Tibial nerve (tissue), 4 donors: ENCODE data around the gene ROBO2. TPM values are rescaled to one million over a fixed set of nuclear protein-coding genes. Genes with fewer than 3 reads are reported as not detected.

ENCODE experiments used
- DNase-seq, 2 donors: peaks; one replicate each; pipeline ENCODE4 v3.0.0-alpha.2; 2019; ENCODE audit warnings: low spot score in 2 of 2
- H3K27ac ChIP-seq, 4 donors: fragments of 200-600 bp; sonication (generic) in 3 of 4; one replicate each; pipeline ENCODE4 v1.5.1; 2017 to 2019; ENCODE audit warnings: mild to moderate bottlenecking in 1 of 4
- H3K27me3 ChIP-seq, 2 donors: fragments of 200-600 bp; sonication (generic) in 1 of 2; one replicate each; pipeline versions ENCODE4 v1.5.1 to v1.6.0; 2017 to 2019
- H3K36me3 ChIP-seq, 3 donors: fragments of 200-600 bp; sonication (generic); one replicate each; pipeline ENCODE4 v1.5.1; 2018 to 2019
- H3K4me1 ChIP-seq, 4 donors: fragments of 200-600 bp; sonication (generic) in 3 of 4; one replicate each; pipeline ENCODE4 v1.5.1; 2017 to 2019
- H3K4me3 ChIP-seq, 4 donors: fragments of 200-600 bp; sonication (generic) in 3 of 4; one replicate each; pipeline ENCODE4 v1.5.1; 2017 to 2019; ENCODE audit warnings: mild to moderate bottlenecking in 1 of 4, moderate library complexity in 1 of 4
- H3K9me3 ChIP-seq, 4 donors: fragments of 200-600 bp; sonication (generic) in 3 of 4; one replicate each; pipeline ENCODE4 v1.5.1; 2017 to 2019
- CTCF ChIP-seq, 5 experiments: fragments of 200-600 bp in 3 of 5; fragments of 450-650 bp in 2 of 5; sonication (generic) in 3 of 5; IDR thresholded peaks; one replicate each; pipeline ENCODE4 v1.5.1; 2016 to 2019; ENCODE audit warnings: antibody characterized with exemption in 5 of 5, mild to moderate bottlenecking in 3 of 5, moderate library complexity in 2 of 5
- EP300 ChIP-seq, 2 donors: sonication (generic); formaldehyde crosslinking; IDR thresholded peaks; one replicate each; pipeline ENCODE4 v1.6.1; 2017; ENCODE audit warnings: antibody characterized with exemption in 2 of 2, mild to moderate bottlenecking in 1 of 2
- POLR2A ChIP-seq, 2 donors: fragments of 450-650 bp; IDR thresholded peaks; one replicate each; pipeline ENCODE4 v1.6.1; 2017; ENCODE audit warnings: antibody characterized with exemption in 2 of 2, mild to moderate bottlenecking in 2 of 2, moderate library complexity in 2 of 2
- WGBS, 2 donors: methylation state at CpG; one replicate each; pipeline ENCODE4 v1.1.5; 2018; 5-methylcytosine and 5-hydroxymethylcytosine counted together
- small RNA-seq: library from RNA; depleted of rRNA; stranded (forward); fragments of <200 nt; gene quantifications from one replicate; pipeline ENCODE3, GENCODE V24; 2016
- total RNA-seq, 4 donors: library from RNA; depleted of rRNA; stranded (reverse); fragments of >200 nt; gene quantifications; one replicate each; pipeline ENCODE4 v1.1.0, GENCODE V29; 2016

ROBO2 gene
- total RNA-seq, 4 donors from 2014 or later: 0.30 to 4.4 (median 1.9) TPM

- no peaks in the 10 kb centered on the region for H3K27me3 ChIP-seq
- no peak for DNase-seq
- no peak overlapping the region for H3K27ac ChIP-seq
- TF ChIP-seq POLR2A (IDR thresholded peaks at IDR 0.05): no peak
- TF ChIP-seq EP300 (IDR thresholded peaks at IDR 0.05): no peak
- TF ChIP-seq CTCF (IDR thresholded peaks at IDR 0.05): no peak
- no peaks in the 10 kb centered on the region for H3K9me3 ChIP-seq
- H3K4me3 ChIP-seq: no peak overlapping the region
- no peaks in the 10 kb centered on the region for H3K36me3 ChIP-seq
- WGBS, 2 donors: 41 to 43% methylated on average over 3 of the region's 3 CpGs
- no peaks in the 10 kb centered on the region for H3K4me1 ChIP-seq
Measured at GRCh38 chr3:77699125-77699691, 659.3 kb downstream of the ROBO2 start.

Small RNAs within 50 kb of the gene (small RNA-seq; reads per million reads assigned to genes)
- not detected for gene RNU6-386P
